Lower leg skin (tissue), 4 donors: Measurements from ENCODE around the gene SYT2. TPM values are rescaled to one million over a fixed set of nuclear protein-coding genes. Genes with fewer than 3 reads are reported as not detected.

Source experiments
- DNase-seq, 2 donors: peaks; one replicate each; pipeline ENCODE4 v3.0.0-alpha.2; 2019; ENCODE audit warnings: low spot score in 2 of 2
- H3K4me3 ChIP-seq: fragments of 200-600 bp; sonication (generic); 2 replicates; pipeline ENCODE4 v1.5.1; 2017; ENCODE audit warnings: mild to moderate bottlenecking, low read depth; ENCODE audit not compliant: poor library complexity, severe bottlenecking
- CTCF ChIP-seq, 3 donors: fragments of 450-650 bp; IDR thresholded peaks; one replicate each; pipeline ENCODE4 v1.5.1; 2016; ENCODE audit warnings: antibody characterized with exemption in 3 of 3, mild to moderate bottlenecking in 3 of 3, moderate library complexity in 2 of 3
- POLR2A ChIP-seq, 2 donors: fragments of 450-650 bp; IDR thresholded peaks; one replicate each; pipeline ENCODE4 v1.6.1; 2016 to 2017; ENCODE audit warnings: antibody characterized with exemption in 2 of 2, mild to moderate bottlenecking in 1 of 2, moderate library complexity in 1 of 2
- WGBS, 2 donors: methylation state at CpG; one replicate each; pipeline ENCODE4 v1.1.5; 2018; 5-methylcytosine and 5-hydroxymethylcytosine counted together
- intact Hi-C: fragments of 100-400 bp; cut with DNase I; formaldehyde crosslinking; loops from one replicate; pipeline ENCODE4 v1.15.0; 2023; ENCODE audit warnings: low total_unique reads
- total RNA-seq, 4 donors: library from RNA; depleted of rRNA; stranded (reverse); fragments of >200 nt; gene quantifications; one replicate each; pipeline ENCODE4 v1.1.0, GENCODE V29; 2016

The SYT2 gene
- total RNA-seq, 4 donors from 2014 or later = not detected

DNA sequence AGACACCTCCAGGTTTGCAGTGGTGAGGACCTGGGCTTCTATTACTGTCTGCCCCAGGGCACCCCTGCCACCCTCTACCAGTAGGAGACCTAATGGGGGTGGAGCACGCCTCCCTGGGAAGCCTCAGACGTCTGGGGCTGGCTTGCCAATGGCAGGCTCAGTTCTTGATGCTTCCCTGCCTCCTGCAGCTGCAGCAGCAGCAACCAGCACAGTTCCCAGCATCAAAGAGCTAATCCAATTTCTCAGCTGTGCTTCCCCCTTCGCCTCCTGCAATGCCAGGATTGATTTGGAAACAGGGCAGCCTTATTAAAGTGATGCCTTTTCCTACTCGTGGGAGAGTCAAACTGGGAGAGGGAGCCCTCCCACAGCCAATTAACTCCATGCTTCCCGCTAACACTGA lies 8.2 kb downstream of the SYT2 start:
- no peak for DNase-seq
- TF ChIP-seq CTCF (IDR thresholded peaks at IDR 0.05) (no peak), POLR2A (IDR thresholded peaks at IDR 0.05) (no peak)
- WGBS, 2 donors = 47 to 66% methylated on average over 5 of the region's 5 CpGs
- intact Hi-C loops = no loop called here
- no peak overlapping the region for H3K4me3 ChIP-seq

DNA sequence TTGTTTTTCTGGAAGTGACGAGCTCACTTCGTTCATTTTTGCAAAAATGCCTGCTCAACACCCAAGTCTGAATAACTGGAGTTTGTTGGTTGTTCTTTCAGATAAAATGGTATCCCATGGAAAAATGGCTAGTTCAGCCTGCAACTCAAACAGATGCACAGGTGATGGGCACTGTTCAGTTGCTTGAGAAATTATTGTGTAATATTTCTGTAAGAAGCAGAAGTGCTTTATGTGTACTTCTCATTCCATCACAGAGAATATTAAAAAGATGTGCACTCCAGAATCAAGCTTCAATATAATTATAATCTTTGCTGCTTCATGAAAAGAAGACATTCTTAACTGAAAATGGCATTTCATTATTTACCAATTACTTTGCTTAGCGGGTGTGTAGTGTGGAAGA lies 9.1 kb downstream of the SYT2 start:
- DNase-seq = no peak
- intact Hi-C loops = no loop called here
- no peak for TF ChIP-seq POLR2A (IDR thresholded peaks at IDR 0.05)
- TF ChIP-seq CTCF (IDR thresholded peaks at IDR 0.05) = no peak
- 91% methylated on average over 3 of the region's 3 CpGs for WGBS, 2 donors
- no peak overlapping the region for H3K4me3 ChIP-seq

DNA sequence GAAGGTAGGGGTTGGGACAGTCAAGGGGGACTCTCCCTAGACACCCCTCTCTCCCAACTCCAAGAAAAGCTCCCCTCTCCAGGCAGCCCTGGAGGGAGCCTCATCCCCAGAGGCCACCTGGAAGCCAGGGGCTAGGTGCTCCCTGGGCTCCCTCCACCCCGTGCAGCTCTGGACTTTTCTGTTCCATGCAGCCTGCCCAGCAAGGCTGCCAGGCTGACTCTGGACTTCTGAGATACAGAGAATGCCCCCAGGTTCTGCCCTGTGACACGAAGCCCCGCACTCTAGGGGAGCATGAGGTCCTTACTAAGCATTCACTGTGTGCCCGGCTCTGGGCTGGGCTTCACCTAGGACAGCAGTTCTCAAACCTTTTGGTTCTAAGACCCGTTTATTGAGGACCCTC lies 10.2 kb downstream of the SYT2 start:
- no peak overlapping the region for H3K4me3 ChIP-seq
- intact Hi-C loops = no loop called here
- TF ChIP-seq CTCF (IDR thresholded peaks at IDR 0.05) = no peak
- no peak for TF ChIP-seq POLR2A (IDR thresholded peaks at IDR 0.05)
- 64 to 73% methylated on average over 5 of the region's 5 CpGs for WGBS, 2 donors
- no peak for DNase-seq

- intact Hi-C loops = no loop called here
- no peak overlapping the region for H3K4me3 ChIP-seq
- no peak for DNase-seq
- TF ChIP-seq POLR2A (IDR thresholded peaks at IDR 0.05) = no peak
- TF ChIP-seq CTCF (IDR thresholded peaks at IDR 0.05) = no peak
- 60 to 75% methylated on average over 8 of the region's 8 CpGs for WGBS, 2 donors
Observed at GRCh38 chr1:202698276-202698675, 12.0 kb downstream of the SYT2 start.

DNA sequence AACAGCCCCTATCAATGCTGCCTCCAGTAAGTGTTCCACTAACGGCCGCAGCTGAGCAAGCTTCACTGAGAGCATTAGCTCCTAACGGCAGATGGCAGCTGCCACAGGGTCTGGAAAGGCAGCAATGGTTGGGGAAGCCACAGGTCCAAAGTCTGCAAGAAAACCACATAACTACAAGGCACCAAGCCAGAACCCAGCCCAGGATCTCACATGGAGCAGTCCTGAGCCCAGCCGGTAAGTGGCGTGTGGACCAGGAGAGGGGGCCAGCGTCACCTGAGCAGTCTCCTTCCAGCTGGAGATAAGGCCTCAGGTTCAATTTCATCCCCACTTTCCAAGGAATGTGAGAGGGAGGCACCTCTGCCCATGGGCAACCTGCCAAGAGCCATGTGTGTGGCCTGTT lies 13.2 kb downstream of the SYT2 start:
- DNase-seq = no peak
- intact Hi-C loops = no loop called here
- TF ChIP-seq CTCF (IDR thresholded peaks at IDR 0.05) (no peak), POLR2A (IDR thresholded peaks at IDR 0.05) (no peak)
- WGBS, 2 donors = 55 to 61% methylated on average over 6 of the region's 6 CpGs
- no peak overlapping the region for H3K4me3 ChIP-seq

- TF ChIP-seq POLR2A (IDR thresholded peaks at IDR 0.05) (no peak), CTCF (IDR thresholded peaks at IDR 0.05) (no peak)
- 68 to 71% methylated on average over 5 of the region's 5 CpGs for WGBS, 2 donors
- H3K4me3 ChIP-seq = no peak overlapping the region
- intact Hi-C loops = loop anchor here (2.0 kb wide), 1 partner anchor 44 kb away; no protein-coding TSS in a partner anchor
- no peak for DNase-seq
Observed at GRCh38 chr1:202694314-202694713, 15.9 kb downstream of the SYT2 start.
